SH-SY5Y (cell line): ENCODE results near the gene SCARB1.

Experiments used
- GATA2 ChIP-seq: IDR thresholded peaks from 2 replicates; pipeline ENCODE4 v1.6.1; 2011; ENCODE audit warnings: mild to moderate bottlenecking, low read depth, low read length
- GATA3 ChIP-seq: IDR thresholded peaks from 2 replicates; pipeline ENCODE4 v1.6.1; 2011; ENCODE audit warnings: low read depth, mild to moderate bottlenecking, low read length, moderate library complexity

Gene SCARB1

DNA sequence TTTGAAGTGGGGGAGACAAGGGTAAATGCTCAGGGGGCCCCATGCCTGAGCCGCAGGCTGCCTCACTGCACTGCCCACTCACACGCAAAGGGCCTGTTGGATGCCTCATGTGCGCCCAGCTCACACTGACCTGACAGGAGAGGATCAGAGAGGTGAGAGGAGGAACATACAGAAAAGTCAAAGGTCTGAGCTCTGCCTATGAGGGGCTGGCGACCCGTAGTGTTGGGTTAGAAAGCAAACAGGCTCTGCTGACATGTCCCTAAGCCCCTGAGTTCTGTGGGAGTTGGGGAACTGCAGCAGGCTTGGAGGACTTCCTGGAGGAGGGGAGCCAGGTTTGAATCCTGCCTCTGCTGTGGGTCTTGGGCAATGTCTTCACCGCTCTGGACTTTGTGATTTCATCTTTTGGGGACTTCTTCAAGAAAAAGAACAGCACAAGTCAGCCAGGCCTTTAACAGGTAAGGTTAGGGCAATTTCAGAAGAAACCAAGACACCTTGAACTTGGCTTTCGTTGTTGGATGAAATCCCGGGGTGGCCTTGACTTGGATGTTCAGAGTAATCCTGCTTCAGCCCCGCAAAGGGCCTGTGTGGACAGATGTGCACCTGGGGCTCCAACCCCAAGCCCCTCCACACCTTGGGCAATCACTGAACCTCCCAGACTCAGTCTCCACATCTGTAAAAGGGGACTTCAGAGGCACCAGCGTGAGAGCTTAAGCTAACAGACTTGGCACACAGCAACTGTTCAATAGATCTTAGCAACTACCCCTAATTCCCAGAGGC is 116.8 kb downstream of the SCARB1 start:
- TF ChIP-seq GATA3 (no peak), GATA2 (no peak)

DNA sequence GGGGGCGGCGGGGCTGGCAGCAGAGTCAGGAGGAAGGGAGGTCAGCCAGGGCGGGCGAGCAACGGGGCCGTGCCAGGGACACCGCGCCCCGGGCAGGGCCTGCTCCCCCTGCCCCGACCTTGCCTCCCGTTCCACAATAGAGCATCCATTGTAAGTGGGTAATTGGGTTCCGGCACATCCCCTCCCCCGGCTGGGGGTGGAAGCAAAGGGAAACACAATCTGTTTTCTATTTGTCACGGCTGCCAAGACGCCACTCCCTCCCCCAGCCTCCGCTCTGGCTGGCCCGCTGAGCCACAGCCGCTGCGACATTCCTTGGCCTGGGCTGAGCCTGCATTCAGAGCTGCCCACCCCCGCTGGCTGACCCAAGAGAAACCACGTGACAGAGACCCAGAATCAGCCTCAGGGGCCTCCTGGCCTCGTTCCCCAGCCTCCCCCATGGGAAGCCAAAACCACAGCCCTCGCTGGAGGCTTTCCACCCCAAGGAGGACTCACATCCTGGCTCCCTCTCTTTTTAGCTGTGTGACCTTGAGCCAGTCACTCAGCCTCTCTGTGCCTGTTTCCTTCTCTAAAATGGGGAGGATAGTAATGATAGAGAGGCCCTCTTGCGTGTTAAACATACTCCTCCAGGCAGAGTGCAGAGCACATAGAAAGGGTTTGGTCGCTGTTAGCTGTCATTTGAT is 117.6 kb downstream of the SCARB1 start:
- TF ChIP-seq GATA3 (no peak), GATA2 (no peak)

DNA sequence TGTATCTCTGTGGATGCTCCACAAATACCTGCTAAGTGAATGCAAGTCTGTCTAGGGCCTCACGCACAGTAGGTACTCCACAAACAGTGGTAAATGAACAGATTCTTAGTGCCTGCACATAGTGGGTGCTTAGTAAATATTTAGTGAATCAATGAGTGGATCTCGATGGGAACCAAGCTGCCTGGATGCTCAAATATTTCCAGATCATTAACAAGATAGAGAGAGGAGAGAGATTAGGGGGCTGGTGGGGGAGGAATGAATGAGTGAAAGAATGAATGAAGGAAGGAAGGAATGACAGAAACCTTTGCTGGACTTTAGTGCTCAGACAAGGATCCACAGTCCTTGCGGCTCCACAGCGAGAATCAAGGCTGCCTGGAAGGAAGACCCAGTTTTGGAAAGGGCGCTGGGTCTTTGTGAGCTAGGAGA is 118.2 kb downstream of the SCARB1 start:
- TF ChIP-seq GATA3, result no peak
- TF ChIP-seq GATA2, result peak; percentile 59

DNA sequence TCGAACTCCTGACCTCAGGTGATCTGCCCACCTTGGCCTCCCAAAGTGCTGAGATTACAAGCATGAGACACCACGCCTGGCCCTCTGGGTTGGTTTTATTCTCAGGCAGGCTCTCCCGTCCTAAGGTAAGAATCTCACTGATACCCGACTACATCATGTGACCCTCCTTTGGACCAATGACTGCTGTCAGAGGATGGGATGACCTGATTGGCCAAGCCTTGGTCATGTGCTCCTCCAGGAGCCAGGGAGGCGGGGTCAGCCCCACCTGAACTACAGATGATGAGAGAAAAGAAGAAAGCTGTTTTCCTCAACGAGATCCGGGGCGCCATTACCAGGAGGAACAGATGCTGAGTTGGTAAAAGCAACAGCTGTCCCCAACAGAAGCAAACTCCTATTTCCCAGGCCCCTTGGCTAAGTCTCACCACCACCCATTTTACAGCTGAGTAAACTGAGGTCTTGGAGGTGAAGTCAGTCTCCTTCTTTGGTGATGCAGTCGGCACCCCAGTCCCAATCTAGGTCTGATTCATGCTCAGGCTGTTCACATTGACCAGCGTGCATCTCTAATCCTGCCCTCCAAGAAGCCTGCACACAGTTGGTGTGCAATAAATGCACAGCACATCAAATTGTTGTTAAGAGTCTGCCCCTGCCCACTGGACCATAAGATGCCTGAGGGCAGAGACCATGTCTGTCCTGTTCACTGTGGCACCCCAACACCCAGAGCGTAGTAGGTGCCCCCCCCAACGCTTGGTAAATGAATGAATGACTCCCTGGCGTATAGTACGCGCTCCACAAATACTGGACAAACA is 118.8 kb downstream of the SCARB1 start:
- TF ChIP-seq GATA3, result no peak
- no peak for TF ChIP-seq GATA2

DNA sequence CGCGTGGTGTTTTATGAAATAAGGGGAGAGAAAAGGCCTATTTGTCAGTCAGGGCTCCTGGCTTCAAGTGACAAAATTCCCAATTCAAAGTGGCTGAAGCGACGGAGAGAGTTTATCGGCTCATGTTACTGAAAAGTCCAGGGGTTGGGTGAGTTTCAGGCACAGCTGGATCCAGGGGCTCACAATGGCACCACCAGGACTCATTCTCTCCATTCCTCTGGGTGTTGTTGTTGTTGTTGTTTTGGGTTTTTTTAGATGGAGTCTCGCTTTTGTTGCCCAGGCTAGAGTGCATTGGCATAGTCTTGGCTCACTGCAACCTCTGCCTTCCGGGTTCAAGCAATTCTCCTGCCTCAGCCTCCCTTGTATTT is 119.4 kb downstream of the SCARB1 start:
- TF ChIP-seq GATA2 (no peak), GATA3 (no peak)

DNA sequence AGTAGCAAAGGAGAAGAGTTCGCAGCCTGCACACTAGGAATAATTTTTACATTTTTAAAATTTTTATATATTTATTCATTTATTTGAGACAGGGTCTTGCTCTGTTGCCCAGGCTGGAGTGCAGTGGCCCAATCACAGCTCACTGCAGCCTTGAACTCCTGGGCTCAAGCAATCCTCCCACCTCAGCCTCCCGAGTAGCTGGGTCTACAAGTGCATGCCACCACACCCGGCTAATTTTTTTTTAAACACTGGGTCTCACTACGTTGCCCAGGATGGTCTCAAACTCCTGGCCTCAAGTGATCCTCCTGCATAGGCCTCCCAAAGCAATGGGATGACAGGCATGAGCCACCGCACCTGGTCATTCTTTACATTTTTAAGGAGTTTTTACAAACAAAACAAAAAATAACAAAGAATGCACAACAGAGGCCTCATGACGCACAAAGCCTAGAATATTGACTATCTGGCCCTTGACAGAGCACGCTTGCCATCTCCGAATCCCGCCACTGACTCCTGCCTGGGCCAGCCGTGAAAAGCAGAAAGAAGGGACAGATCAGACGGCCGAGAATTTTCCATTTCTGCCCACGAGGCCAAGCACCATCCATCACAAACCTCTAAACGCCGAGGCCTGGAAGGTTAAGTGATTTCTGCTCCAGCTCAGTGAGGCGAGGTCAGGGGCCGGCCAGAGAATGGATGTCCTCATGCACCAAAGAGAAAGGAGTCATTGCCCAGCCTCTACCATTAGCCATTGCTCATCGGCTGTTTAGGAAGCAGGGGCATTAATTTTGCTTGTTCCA is 120.0 kb downstream of the SCARB1 start:
- no peak for TF ChIP-seq GATA3
- TF ChIP-seq GATA2, result no peak

DNA sequence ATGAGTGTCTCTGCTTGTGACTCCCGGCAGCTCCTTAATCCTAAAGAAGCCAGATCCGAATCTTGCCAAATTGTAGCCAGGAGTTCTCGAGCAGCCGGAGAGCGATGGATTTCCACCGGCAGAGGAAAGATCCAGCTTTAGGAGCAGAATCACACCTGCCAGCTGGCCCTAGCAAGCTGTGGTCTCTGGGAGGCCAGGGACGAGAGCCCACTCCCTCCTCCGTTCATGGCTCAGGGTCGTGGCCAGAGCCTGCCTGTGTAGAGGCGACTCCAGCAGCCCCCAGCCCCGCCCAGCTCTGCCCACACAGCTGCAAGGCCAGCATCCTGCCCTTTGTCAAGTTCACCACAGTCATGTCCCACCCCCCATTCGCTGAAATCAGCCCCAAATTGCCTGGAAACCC is 121.0 kb downstream of the SCARB1 start:
- TF ChIP-seq GATA2 (no peak), GATA3 (no peak)

DNA sequence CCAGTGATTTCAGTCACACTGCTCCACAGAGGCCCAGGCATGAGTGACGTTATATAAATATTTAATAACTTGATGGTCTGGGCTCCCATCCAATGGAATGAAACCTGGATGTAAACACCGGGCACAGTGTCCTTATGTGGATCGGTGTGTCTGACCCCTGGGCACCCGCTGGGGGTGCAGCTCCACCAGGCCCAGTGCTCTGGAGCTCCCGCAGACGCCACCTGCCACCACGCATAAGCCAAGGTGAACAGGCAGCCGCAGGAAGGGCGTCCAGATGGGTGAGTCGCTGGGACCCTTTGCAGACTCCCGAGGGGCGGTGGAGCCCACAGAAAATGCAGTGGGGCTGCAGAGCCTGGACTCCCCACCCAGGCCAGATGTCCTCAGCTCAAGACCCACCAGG is 121.6 kb downstream of the SCARB1 start:
- TF ChIP-seq GATA3, result no peak
- TF ChIP-seq GATA2, result no peak

DNA sequence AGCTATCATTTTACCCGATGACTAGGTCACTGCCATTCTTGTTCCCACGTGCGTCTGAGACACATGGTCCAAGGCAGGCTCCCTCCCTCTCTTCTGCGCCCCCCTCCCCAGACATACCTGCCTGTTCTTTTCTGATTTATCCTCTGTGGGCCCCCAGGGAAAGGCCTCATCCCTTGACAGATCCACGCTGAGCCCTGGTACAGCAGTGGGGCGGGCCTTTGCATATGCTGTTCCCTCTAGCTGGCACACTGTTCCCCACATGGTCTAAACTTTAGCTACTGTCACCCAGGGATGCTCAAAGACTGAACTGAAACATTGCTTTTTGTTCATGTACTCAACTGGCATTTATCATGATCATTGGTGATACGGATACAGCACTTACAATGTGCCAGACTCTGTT is 122.5 kb downstream of the SCARB1 start:
- TF ChIP-seq GATA2 (no peak), GATA3 (no peak)

DNA sequence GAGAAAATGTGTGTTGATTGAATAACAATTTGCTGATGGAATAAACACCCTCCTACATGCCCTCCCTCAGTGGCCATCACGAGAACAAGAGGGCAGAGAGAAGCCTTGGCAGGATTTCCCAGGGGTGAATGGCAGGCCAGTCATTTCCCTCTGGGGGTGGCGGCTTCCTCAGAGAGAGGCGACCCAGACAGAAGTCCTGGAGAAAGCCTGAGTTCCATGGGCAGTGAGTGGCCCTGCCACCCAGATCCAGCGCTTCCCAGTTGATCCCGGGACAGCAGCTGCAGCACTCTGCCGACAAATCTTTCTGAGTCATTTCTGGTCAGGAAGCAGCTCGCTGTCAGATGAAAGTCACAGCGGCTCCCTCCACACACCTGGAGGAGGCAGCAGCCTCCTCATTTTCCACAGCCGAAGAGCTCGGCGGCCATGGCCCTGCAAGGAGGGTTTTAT is 123.0 kb downstream of the SCARB1 start:
- TF ChIP-seq GATA3 (no peak), GATA2 (no peak)

DNA sequence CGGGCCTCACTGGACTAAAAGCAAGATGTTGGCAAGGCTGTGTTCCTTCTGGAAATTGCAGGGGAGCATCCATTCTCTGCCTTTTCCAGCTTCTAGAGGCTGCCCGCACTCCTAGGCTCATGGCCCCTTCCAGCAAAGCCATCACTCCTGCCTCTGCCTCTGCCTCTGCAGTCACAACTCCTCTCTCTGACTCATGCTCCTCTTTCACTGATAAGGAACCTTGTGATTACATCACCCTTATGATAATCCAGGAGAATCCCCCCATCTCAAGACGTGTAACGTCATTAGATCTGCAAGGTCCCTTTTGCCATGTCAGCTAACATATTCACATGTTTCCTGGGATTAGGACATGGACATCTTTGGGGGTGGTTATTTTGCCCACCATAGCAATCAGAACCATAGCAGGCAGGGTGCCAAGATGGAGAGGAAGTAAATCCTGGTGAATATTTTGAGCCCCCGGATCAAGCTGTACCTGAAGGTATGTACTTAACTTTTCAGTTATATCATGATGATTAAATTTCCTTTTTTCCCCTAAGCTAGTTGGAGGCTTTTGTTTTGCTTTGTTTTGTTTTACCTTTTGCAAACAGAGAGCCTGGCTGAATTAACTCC is 123.6 kb downstream of the SCARB1 start:
- no peak for TF ChIP-seq GATA3
- TF ChIP-seq GATA2, result no peak

DNA sequence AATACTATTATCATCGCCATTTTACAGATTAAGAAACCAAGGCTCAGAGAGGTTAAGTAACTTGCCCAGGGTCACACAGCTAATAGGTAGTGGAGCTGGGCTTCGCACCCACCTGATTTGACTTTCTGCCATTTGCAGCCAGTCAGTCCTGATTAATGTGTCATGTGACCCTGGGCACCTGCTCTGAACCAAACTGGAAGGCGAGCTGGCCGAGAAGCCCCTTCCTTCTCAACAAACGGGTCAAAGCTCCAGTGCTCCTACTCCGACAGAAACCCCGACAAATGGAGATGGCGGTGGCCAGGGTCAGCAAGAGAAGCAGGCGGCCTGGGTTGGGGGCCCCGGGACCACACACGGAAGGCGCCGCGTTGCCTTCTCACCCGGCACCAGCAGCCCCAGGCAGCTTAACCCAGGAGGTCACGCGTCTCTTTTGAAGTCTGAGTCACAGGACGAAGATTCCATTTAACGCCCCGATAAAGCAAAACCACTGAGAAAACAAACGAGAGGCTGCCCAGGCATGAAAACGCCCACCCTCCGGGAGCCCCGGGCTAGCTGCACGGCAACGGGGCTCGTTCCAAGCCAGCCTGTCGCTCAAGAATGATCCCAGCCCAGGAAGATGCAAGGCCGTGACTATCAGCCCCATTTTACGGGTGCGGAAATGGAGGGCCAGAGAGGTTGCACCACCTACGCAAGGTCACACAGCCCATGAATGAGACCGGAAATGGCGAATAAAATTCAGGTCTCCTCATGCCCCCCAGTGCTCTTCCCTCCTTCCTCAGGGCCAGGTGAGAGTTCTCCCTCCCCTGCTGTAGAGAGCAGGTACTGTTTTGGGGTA is 124.8 kb downstream of the SCARB1 start:
- no peak for TF ChIP-seq GATA3
- TF ChIP-seq GATA2, result no peak
